ENCODE data around the gene MOV10L1.

DNA sequence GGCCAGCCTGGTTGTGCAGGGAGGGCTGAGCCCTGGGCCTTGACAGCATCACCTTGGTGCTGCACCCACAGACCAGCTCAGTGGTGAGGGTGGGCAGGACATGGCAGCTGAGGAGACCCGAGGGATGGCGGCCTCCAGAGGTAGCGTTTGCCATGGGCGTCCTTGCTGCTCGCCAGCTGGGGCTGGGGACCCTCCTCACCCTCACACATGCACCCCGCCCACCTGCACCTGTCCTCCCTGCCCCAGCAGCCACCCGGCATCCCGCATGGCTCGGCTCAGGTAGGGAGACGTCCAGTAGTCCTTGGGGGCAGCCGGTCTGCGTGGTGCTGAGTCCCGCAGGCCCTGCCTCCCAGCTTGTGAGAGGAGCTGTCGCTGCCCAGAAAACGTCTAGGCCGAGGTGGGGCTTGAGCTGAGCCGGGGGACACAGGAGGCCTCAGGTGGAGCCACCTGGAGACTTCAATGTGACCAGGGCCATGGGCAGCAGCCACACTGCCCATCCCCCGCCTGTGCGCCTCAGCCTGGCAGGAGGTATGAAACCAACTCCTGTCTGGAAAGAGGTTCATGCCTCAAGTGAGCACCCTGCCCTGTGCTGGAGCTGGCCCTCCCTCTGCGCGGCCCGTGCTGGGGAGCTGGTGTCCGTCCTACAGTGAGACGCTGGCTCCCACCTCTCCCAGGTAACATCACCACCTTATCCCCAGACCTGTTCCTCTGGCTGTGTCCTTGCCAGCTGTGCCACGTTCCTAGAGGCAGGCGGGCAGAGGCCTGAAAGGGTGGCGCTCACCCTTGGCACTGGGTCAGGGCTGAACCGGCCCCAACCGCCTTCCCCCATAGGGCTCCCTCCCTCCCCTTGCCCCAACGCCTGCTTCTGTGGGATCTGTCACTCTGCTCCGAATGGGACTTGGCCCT, 92.6 kb downstream of the MOV10L1 start:
- TF ChIP-seq, protein P1, sequence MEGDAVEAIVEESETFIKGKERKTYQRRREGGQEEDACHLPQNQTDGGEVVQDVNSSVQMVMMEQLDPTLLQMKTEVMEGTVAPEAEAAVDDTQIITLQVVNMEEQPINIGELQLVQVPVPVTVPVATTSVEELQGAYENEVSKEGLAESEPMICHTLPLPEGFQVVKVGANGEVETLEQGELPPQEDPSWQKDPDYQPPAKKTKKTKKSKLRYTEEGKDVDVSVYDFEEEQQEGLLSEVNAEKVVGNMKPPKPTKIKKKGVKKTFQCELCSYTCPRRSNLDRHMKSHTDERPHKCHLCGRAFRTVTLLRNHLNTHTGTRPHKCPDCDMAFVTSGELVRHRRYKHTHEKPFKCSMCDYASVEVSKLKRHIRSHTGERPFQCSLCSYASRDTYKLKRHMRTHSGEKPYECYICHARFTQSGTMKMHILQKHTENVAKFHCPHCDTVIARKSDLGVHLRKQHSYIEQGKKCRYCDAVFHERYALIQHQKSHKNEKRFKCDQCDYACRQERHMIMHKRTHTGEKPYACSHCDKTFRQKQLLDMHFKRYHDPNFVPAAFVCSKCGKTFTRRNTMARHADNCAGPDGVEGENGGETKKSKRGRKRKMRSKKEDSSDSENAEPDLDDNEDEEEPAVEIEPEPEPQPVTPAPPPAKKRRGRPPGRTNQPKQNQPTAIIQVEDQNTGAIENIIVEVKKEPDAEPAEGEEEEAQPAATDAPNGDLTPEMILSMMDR (IDR thresholded peaks at IDR 0.05), result no peak
- TF ChIP-seq POLR2A (IDR thresholded peaks at IDR 0.05), result no peak
